ENCODE results near the gene CTNNA1. TPM values are rescaled to one million over a fixed set of nuclear protein-coding genes. Genes with fewer than 3 reads are reported as not detected.
A peak's percentile ranks its signal among the peaks of the same experiment; 100 is the strongest.
"Not testable (repeated sequence)": the region's sequence is repeated elsewhere in the genome, so short reads cannot be mapped to it uniquely, and the experiment has no call there.

The CTNNA1 gene
- total RNA-seq, 1 donor from 2014 or later, result 78.6 TPM

- peaks cover 11% of the 10 kb centered on the region for H3K27me3 Mint-ChIP-seq
- peaks cover 11% of the 10 kb centered on the region for H3K4me1 Mint-ChIP-seq
- no peak overlapping the region for H3K27ac Mint-ChIP-seq
- no peaks in the 10 kb centered on the region for H3K9me3 Mint-ChIP-seq
- intact Hi-C loops (cut with micrococcal nuclease), result loop anchor here (2.0 kb wide), 1 partner anchor 473 kb away; no protein-coding TSS in a partner anchor
- no peak overlapping the region for H3K4me3 Mint-ChIP-seq
- peak; percentile 70 for DNase-seq
- peaks cover 1% of the 10 kb centered on the region for H3K36me3 Mint-ChIP-seq (ENCODE audit: low read depth)
Observed at GRCh38 chr5:138789771-138790242, 36.6 kb downstream of the CTNNA1 start.

DNA sequence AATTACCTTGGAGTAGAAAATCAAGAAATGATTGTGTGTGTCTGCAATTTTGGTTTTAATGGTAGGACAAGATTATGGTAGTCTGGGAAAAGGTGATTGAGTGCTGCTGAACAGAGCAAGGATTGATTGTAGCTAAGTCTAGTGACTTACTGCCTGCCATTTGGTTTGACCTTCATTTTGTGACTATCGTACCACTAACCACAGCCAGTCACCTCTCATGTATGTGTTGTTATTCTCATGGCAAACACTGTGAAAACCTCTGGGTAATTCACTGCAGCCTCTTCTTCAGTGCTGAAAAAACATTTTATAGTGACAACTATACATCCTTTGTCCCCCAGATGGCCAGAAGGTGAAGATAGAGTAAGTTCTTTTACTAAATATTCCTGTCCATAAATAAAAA is 37.5 kb downstream of the CTNNA1 start:
- intact Hi-C loops (cut with micrococcal nuclease), result no loop called here
- no peaks in the 10 kb centered on the region for H3K9me3 Mint-ChIP-seq
- H3K27me3 Mint-ChIP-seq, result peaks cover 12% of the 10 kb centered on the region
- H3K4me1 Mint-ChIP-seq, result peaks cover 11% of the 10 kb centered on the region
- no peak overlapping the region for H3K4me3 Mint-ChIP-seq
- H3K36me3 Mint-ChIP-seq (ENCODE audit: low read depth), result peaks cover 1% of the 10 kb centered on the region
- DNase-seq, result no peak
- H3K27ac Mint-ChIP-seq, result no peak overlapping the region

DNA sequence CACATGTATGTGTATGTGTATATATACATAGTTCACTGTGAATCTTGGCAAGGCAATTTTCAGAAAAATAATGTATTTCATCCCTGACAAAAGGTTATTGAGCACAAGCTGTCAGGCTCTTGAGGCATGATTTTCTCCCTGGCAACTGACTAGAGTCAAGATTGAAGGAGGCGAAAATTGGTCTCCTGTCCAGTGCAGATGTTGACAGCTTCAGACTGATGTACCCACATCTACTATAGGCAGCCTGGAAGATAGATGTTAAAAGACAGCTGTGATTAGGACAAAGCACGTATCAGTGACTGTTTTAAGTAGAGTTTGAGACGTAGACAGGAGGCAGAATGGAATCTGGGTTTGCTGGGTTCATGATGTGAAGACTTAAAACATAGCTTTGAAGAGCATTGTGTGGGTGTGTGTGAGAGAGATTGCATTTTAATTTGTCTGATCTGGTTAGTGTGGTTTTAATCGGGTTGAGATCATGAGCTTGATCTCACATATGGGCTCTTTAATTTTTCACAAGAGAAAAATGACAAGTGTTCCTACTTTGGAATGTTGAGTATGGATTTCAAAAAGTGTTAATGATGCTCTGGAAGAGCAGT is 39.1 kb downstream of the CTNNA1 start:
- Mint-ChIP-seq H3K27me3 (peaks cover 20% of the 10 kb centered on the region), H3K9me3 (no peaks in the 10 kb centered on the region), H3K27ac (no peak overlapping the region), H3K4me1 (peaks cover 11% of the 10 kb centered on the region), H3K4me3 (no peak overlapping the region), H3K36me3 (ENCODE audit: low read depth) (peaks cover 1% of the 10 kb centered on the region)
- no peak for DNase-seq
- intact Hi-C loops (cut with micrococcal nuclease), result no loop called here

GRCh38 chr5:138793575-138793974 is 40.4 kb downstream of the CTNNA1 start:
- Mint-ChIP-seq H3K4me1 (peaks cover 9% of the 10 kb centered on the region), H3K4me3 (no peak overlapping the region), H3K27ac (no peak overlapping the region), H3K36me3 (ENCODE audit: low read depth) (no peaks in the 10 kb centered on the region), H3K27me3 (peaks cover 20% of the 10 kb centered on the region), H3K9me3 (no peaks in the 10 kb centered on the region)
- no peak for DNase-seq
- intact Hi-C loops (cut with micrococcal nuclease), result no loop called here

DNA sequence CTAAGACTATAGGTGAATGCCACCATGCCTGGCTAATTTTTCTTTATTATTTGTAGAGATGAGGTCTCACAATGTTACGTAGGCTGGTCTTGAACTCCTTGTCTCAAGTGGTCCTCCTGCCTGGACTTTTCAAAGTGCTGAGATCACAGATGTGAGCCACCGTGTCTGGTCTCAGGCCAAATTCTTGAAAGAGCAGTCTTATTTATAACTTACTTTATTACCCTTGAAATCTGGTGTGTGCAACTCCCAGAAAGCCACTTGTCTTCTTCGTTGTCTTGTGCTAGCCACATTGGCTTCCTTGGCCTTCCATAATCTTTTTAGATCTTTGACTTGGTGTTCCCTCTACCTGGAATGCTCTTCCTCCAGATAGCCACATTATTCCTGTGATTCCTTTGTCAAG is 50.1 kb downstream of the CTNNA1 start:
- intact Hi-C loops (cut with micrococcal nuclease), result no loop called here
- Mint-ChIP-seq H3K36me3 (ENCODE audit: low read depth) (peaks cover 8% of the 10 kb centered on the region), H3K9me3 (no peaks in the 10 kb centered on the region), H3K4me1 (peaks cover 4% of the 10 kb centered on the region), H3K27me3 (peaks cover 3% of the 10 kb centered on the region), H3K27ac (no peak overlapping the region), H3K4me3 (no peak overlapping the region)
- DNase-seq, result no peak

- intact Hi-C loops (cut with micrococcal nuclease), result no loop called here
- no peak overlapping the region for H3K27ac Mint-ChIP-seq
- DNase-seq, result no peak
- H3K4me1 Mint-ChIP-seq, result peaks cover 4% of the 10 kb centered on the region
- H3K36me3 Mint-ChIP-seq (ENCODE audit: low read depth), result peaks cover 8% of the 10 kb centered on the region
- H3K27me3 Mint-ChIP-seq, result peaks cover 3% of the 10 kb centered on the region
- H3K9me3 Mint-ChIP-seq, result no peaks in the 10 kb centered on the region
- no peak overlapping the region for H3K4me3 Mint-ChIP-seq
Observed at GRCh38 chr5:138803935-138804334, 50.7 kb downstream of the CTNNA1 start.

- Mint-ChIP-seq H3K9me3 (no peaks in the 10 kb centered on the region), H3K36me3 (ENCODE audit: low read depth) (peaks cover 11% of the 10 kb centered on the region), H3K27me3 (peaks cover 3% of the 10 kb centered on the region), H3K4me1 (peaks cover 4% of the 10 kb centered on the region), H3K4me3 (no peak overlapping the region), H3K27ac (no peak overlapping the region)
- intact Hi-C loops (cut with micrococcal nuclease), result no loop called here
- DNase-seq, result no peak
Observed at GRCh38 chr5:138805096-138805495, 51.9 kb downstream of the CTNNA1 start.

GRCh38 chr5:138807182-138807581 is 54.0 kb downstream of the CTNNA1 start:
- Mint-ChIP-seq H3K4me3 (no peak overlapping the region), H3K27me3 (no peaks in the 10 kb centered on the region), H3K36me3 (ENCODE audit: low read depth) (peaks cover 10% of the 10 kb centered on the region), H3K27ac (no peak overlapping the region), H3K9me3 (no peaks in the 10 kb centered on the region), H3K4me1 (peaks cover 4% of the 10 kb centered on the region)
- intact Hi-C loops (cut with micrococcal nuclease), result no loop called here
- DNase-seq, result no peak

DNA sequence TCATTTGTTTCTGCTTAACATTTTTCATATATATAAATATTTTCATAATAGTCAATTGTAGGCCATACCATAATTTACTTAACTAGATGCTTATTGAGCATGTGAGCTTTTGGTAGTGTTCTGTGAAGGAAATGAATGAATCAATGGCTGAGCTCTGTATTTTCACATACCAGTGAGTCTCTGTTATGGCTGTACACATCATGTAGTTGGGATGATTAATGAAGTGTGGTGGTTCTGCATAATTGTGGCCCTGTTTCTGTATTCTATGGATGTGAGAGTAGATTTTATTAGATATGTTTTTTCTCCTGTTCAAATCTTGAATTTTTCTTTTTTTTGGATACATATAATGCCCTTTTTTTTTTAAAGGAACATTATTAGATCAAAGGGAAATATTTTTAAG is 56.2 kb downstream of the CTNNA1 start:
- intact Hi-C loops (cut with micrococcal nuclease), result no loop called here
- Mint-ChIP-seq H3K9me3 (no peaks in the 10 kb centered on the region), H3K27ac (no peak overlapping the region), H3K4me1 (peaks cover 4% of the 10 kb centered on the region), H3K27me3 (no peaks in the 10 kb centered on the region), H3K36me3 (ENCODE audit: low read depth) (peaks cover 12% of the 10 kb centered on the region), H3K4me3 (no peak overlapping the region)
- DNase-seq, result no peak

DNA sequence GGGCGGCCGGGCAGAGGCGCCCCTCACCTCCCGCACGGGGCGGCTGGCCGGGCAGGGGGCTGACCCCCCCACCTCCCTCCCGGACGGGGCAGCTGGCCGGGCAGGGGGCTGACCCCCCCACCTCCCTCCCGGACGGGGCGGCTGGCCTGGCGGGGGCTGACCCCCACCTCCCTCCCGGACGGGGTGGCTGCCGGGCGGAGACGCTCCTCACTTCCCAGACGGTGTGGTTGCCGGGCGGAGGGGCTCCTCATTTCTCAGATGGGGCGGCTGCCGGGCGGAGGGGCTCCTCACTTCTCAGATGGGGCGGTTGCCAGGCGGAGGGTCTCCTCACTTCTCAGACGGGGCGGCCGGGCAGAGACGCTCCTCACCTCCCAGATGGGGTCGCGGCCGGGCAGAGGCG is 57.6 kb downstream of the CTNNA1 start:
- H3K36me3 Mint-ChIP-seq (ENCODE audit: low read depth); H3K27ac Mint-ChIP-seq; intact Hi-C loops (cut with micrococcal nuclease); H3K9me3 Mint-ChIP-seq; H3K4me3 Mint-ChIP-seq; DNase-seq; H3K4me1 Mint-ChIP-seq; H3K27me3 Mint-ChIP-seq: not testable (repeated sequence)

GRCh38 chr5:138815529-138815928 is 62.3 kb downstream of the CTNNA1 start:
- Mint-ChIP-seq H3K4me3 (no peak overlapping the region), H3K27ac (no peak overlapping the region), H3K9me3 (no peaks in the 10 kb centered on the region), H3K4me1 (no peaks in the 10 kb centered on the region), H3K27me3 (no peaks in the 10 kb centered on the region), H3K36me3 (ENCODE audit: low read depth) (peaks cover 2% of the 10 kb centered on the region)
- intact Hi-C loops (cut with micrococcal nuclease), result no loop called here
- no peak for DNase-seq

- intact Hi-C loops (cut with micrococcal nuclease), result no loop called here
- Mint-ChIP-seq H3K27ac (no peak overlapping the region), H3K9me3 (no peaks in the 10 kb centered on the region), H3K36me3 (ENCODE audit: low read depth) (peaks cover 2% of the 10 kb centered on the region), H3K27me3 (no peaks in the 10 kb centered on the region), H3K4me1 (no peaks in the 10 kb centered on the region), H3K4me3 (no peak overlapping the region)
- no peak for DNase-seq
Observed at GRCh38 chr5:138817241-138817640, 64.0 kb downstream of the CTNNA1 start.

DNA sequence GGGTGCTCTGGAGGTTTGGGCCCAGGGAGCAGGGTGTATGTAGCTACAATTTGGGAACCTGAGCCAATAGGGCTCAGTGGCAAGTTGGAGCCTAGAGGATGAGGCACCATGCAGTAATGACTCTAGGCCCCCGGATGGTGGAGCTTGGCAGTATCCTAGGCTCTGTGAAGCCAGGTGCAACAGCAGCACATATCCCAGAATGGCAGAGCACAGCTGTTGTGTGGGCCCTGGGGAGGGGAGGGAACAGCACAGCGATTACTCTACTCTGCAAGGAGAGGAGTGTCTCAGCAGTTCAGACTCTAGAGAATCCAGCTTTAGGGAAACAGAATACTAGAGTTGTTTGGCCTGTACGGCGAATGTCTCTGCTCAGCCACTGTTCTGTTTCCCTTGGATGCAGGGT is 65.9 kb downstream of the CTNNA1 start:
- Mint-ChIP-seq H3K9me3 (no peaks in the 10 kb centered on the region), H3K36me3 (ENCODE audit: low read depth) (no peaks in the 10 kb centered on the region), H3K4me1 (no peaks in the 10 kb centered on the region), H3K27ac (no peak overlapping the region), H3K4me3 (no peak overlapping the region), H3K27me3 (no peaks in the 10 kb centered on the region)
- intact Hi-C loops (cut with micrococcal nuclease), result no loop called here
- DNase-seq, result no peak

- H3K4me1 Mint-ChIP-seq, result peaks cover 5% of the 10 kb centered on the region
- no peaks in the 10 kb centered on the region for H3K27me3 Mint-ChIP-seq
- DNase-seq, result no peak
- H3K36me3 Mint-ChIP-seq (ENCODE audit: low read depth), result no peaks in the 10 kb centered on the region
- no peak overlapping the region for H3K27ac Mint-ChIP-seq
- no peak overlapping the region for H3K4me3 Mint-ChIP-seq
- no peaks in the 10 kb centered on the region for H3K9me3 Mint-ChIP-seq
- intact Hi-C loops (cut with micrococcal nuclease), result no loop called here
Observed at GRCh38 chr5:138820695-138821094, 67.5 kb downstream of the CTNNA1 start.

GRCh38 chr5:138824516-138824915 is 71.3 kb downstream of the CTNNA1 start:
- H3K27ac Mint-ChIP-seq, result no peak overlapping the region
- H3K27me3 Mint-ChIP-seq, result no peaks in the 10 kb centered on the region
- DNase-seq, result no peak
- H3K4me3 Mint-ChIP-seq, result no peak overlapping the region
- intact Hi-C loops (cut with micrococcal nuclease), result no loop called here
- peaks cover 8% of the 10 kb centered on the region for H3K4me1 Mint-ChIP-seq
- peaks cover 12% of the 10 kb centered on the region for H3K36me3 Mint-ChIP-seq (ENCODE audit: low read depth)
- no peaks in the 10 kb centered on the region for H3K9me3 Mint-ChIP-seq

All from activated CD4-positive, alpha-beta T cell treated with anti-CD3 and anti-CD28 coated beads, Interleukin-2, amount 10 ng/mL, durations not matched to agents 24 days and 14 days (primary cell).